SK-N-MC (cell line): ENCODE results near the gene LARGE1.

Experiments used
- EZH2 ChIP-seq: fragments of 200-600 bp; sonication (generic); IDR thresholded peaks from one replicate; pipeline ENCODE4 v1.6.1; 2017; ENCODE audit warnings: antibody characterized with exemption
- FOXP2 ChIP-seq: optimal IDR thresholded peaks from 2 replicates; pipeline ENCODE3; 2011; ENCODE audit warnings: mild to moderate bottlenecking, moderate library complexity; ENCODE audit not compliant: insufficient read depth; ENCODE audit errors: extremely low read length, control extremely low read depth
- POLR2AphosphoS5 ChIP-seq: IDR thresholded peaks from 2 replicates; pipeline ENCODE4 v1.6.1; 2012; ENCODE audit warnings: mild to moderate bottlenecking, low read depth, low read length, borderline replicate concordance

DNA sequence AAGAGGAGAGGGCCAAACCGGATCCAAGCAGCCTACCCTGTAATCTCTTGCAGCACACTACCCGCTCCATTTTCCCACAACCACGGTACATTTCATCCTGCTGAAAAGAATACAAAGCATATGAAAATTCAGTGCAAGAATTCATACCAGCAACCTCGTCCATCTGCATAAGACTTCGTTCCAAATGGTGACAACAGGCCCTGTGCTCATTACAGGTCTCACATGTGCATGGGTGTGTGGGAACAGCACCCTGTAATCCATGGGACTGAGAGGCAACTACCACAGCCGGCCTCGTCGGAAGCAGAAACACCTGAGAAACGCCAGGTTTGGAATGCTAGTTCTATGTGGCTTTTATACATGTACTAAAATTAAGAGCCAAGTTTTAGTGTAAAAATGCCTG, 52.3 kb downstream of the LARGE1 start:
- no peak for TF ChIP-seq EZH2
- no peak for TF ChIP-seq POLR2AphosphoS5
- no peak for TF ChIP-seq FOXP2
